ENCODE results near the gene CDT1. TPM values are rescaled to one million over a fixed set of nuclear protein-coding genes. Genes with fewer than 3 reads are reported as not detected.

Gene CDT1
- total and polyA plus RNA-seq, 2 experiments from 2014 or later: 5.9 to 11.3 TPM

- H3K27ac ChIP-seq: no peak overlapping the region
- in situ Hi-C loops (cut with MboI): no loop called here
- H3K36me3 ChIP-seq (ENCODE audit: low read depth): no peaks in the 10 kb centered on the region
- H3F3A ChIP-seq (ENCODE audit: insufficient read depth): no peaks in the 10 kb centered on the region
- 91 to 92% methylated on average over 13 to 33 of the region's 33 CpGs for WGBS, 2 experiments (ENCODE audit: low coverage in 1 of 2, low lambda C conversion rate in 2 of 2, missing lambda C conversion rate in 2 of 2)
- no peaks in the 10 kb centered on the region for H3K79me2 ChIP-seq (ENCODE audit: insufficient read depth)
- H3K27me3 ChIP-seq (replicated peaks; ENCODE audit: insufficient read depth): no peaks in the 10 kb centered on the region
- no peak overlapping the region for H3K4me2 ChIP-seq (ENCODE audit: unreplicated experiment)
- DNase-seq: no peak
- H4K20me1 ChIP-seq (ENCODE audit: insufficient read depth): no peaks in the 10 kb centered on the region
- no peak for TF ChIP-seq EZH2phosphoT487 (IDR thresholded peaks at IDR 0.05; ENCODE audit: insufficient read depth, low read depth)
- TF ChIP-seq EZH2 (IDR thresholded peaks at IDR 0.05; ENCODE audit: insufficient read depth, poor library complexity, severe bottlenecking): no peak
- no peak overlapping the region for H3K4me3 ChIP-seq
- H3K9ac ChIP-seq: no peak overlapping the region
- H2AFZ ChIP-seq: no peak overlapping the region
- H3K9me2 ChIP-seq (ENCODE audit: insufficient read depth): no peaks in the 10 kb centered on the region
- no peaks in the 10 kb centered on the region for H3K4me1 ChIP-seq (ENCODE audit: insufficient read depth)
- no peaks in the 10 kb centered on the region for H3K9me3 ChIP-seq (ENCODE audit: low read depth)
Observed at GRCh38 chr16:88835818-88836217, 32.2 kb downstream of the CDT1 start.

GRCh38 chr16:88836791-88837190 lies 33.2 kb downstream of the CDT1 start:
- H3K9me3 ChIP-seq (ENCODE audit: low read depth): no peaks in the 10 kb centered on the region
- no peak overlapping the region for H3K9ac ChIP-seq
- no peak for DNase-seq
- H4K20me1 ChIP-seq (ENCODE audit: insufficient read depth): no peaks in the 10 kb centered on the region
- no peak overlapping the region for H3K4me3 ChIP-seq
- H3K79me2 ChIP-seq (ENCODE audit: insufficient read depth): no peaks in the 10 kb centered on the region
- no peak overlapping the region for H3K4me2 ChIP-seq (ENCODE audit: unreplicated experiment)
- no peaks in the 10 kb centered on the region for H3K27me3 ChIP-seq (replicated peaks; ENCODE audit: insufficient read depth)
- no peak for TF ChIP-seq EZH2phosphoT487 (IDR thresholded peaks at IDR 0.05; ENCODE audit: insufficient read depth, low read depth)
- TF ChIP-seq EZH2 (IDR thresholded peaks at IDR 0.05; ENCODE audit: insufficient read depth, poor library complexity, severe bottlenecking): no peak
- H3K4me1 ChIP-seq (ENCODE audit: insufficient read depth): no peaks in the 10 kb centered on the region
- in situ Hi-C loops (cut with MboI): no loop called here
- no peaks in the 10 kb centered on the region for H3F3A ChIP-seq (ENCODE audit: insufficient read depth)
- no peak overlapping the region for H2AFZ ChIP-seq
- 95 to 99% methylated on average over 17 of the region's 17 CpGs for WGBS, 2 experiments (ENCODE audit: low coverage in 1 of 2, low lambda C conversion rate in 2 of 2, missing lambda C conversion rate in 2 of 2)
- no peak overlapping the region for H3K27ac ChIP-seq
- H3K9me2 ChIP-seq (ENCODE audit: insufficient read depth): no peaks in the 10 kb centered on the region
- no peaks in the 10 kb centered on the region for H3K36me3 ChIP-seq (ENCODE audit: low read depth)

- Histone ChIP-seq H3K27me3 (replicated peaks; ENCODE audit: insufficient read depth) (no peaks in the 10 kb centered on the region), H3F3A (ENCODE audit: insufficient read depth) (no peaks in the 10 kb centered on the region), H3K9ac (no peak overlapping the region), H3K27ac (no peak overlapping the region), H3K9me2 (ENCODE audit: insufficient read depth) (no peaks in the 10 kb centered on the region), H3K79me2 (ENCODE audit: insufficient read depth) (no peaks in the 10 kb centered on the region), H3K4me3 (no peak overlapping the region), H2AFZ (no peak overlapping the region), H3K36me3 (ENCODE audit: low read depth) (no peaks in the 10 kb centered on the region), H3K4me2 (ENCODE audit: unreplicated experiment) (no peak overlapping the region), H4K20me1 (ENCODE audit: insufficient read depth) (no peaks in the 10 kb centered on the region), H3K9me3 (ENCODE audit: low read depth) (no peaks in the 10 kb centered on the region), H3K4me1 (ENCODE audit: insufficient read depth) (no peaks in the 10 kb centered on the region)
- 93% methylated on average over 19 to 20 of the region's 20 CpGs for WGBS, 2 experiments (ENCODE audit: low coverage in 1 of 2, low lambda C conversion rate in 2 of 2, missing lambda C conversion rate in 2 of 2)
- TF ChIP-seq EZH2 (IDR thresholded peaks at IDR 0.05; ENCODE audit: insufficient read depth, poor library complexity, severe bottlenecking) (no peak), EZH2phosphoT487 (IDR thresholded peaks at IDR 0.05; ENCODE audit: insufficient read depth, low read depth) (no peak)
- in situ Hi-C loops (cut with MboI): no loop called here
- no peak for DNase-seq
Observed at GRCh38 chr16:88837806-88838205, 34.2 kb downstream of the CDT1 start.

GRCh38 chr16:88838566-88838965 lies 35.0 kb downstream of the CDT1 start:
- Histone ChIP-seq H3K4me1 (ENCODE audit: insufficient read depth) (no peaks in the 10 kb centered on the region), H4K20me1 (ENCODE audit: insufficient read depth) (no peaks in the 10 kb centered on the region), H3K9me3 (ENCODE audit: low read depth) (no peaks in the 10 kb centered on the region), H3K36me3 (ENCODE audit: low read depth) (no peaks in the 10 kb centered on the region), H3K4me2 (ENCODE audit: unreplicated experiment) (no peak overlapping the region), H3K79me2 (ENCODE audit: insufficient read depth) (no peaks in the 10 kb centered on the region), H3F3A (ENCODE audit: insufficient read depth) (no peaks in the 10 kb centered on the region), H3K4me3 (no peak overlapping the region), H3K9ac (no peak overlapping the region), H3K9me2 (ENCODE audit: insufficient read depth) (no peaks in the 10 kb centered on the region), H2AFZ (no peak overlapping the region), H3K27me3 (replicated peaks; ENCODE audit: insufficient read depth) (no peaks in the 10 kb centered on the region), H3K27ac (no peak overlapping the region)
- TF ChIP-seq EZH2 (IDR thresholded peaks at IDR 0.05; ENCODE audit: insufficient read depth, poor library complexity, severe bottlenecking): no peak
- WGBS, 2 experiments (ENCODE audit: low coverage in 1 of 2, low lambda C conversion rate in 2 of 2, missing lambda C conversion rate in 2 of 2): 90 to 91% methylated on average over 17 to 19 of the region's 19 CpGs
- in situ Hi-C loops (cut with MboI): no loop called here
- DNase-seq: no peak

GRCh38 chr16:88839026-88839529 lies 35.5 kb downstream of the CDT1 start:
- no peak overlapping the region for H3K27ac ChIP-seq
- 94 to 95% methylated on average over 20 to 38 of the region's 39 CpGs for WGBS, 2 experiments (ENCODE audit: low coverage in 1 of 2, low lambda C conversion rate in 2 of 2, missing lambda C conversion rate in 2 of 2)

More at GRCh38 chr16:88839026-88839529, 35.5 kb downstream of the CDT1 start:
- H3K36me3 ChIP-seq (ENCODE audit: low read depth): no peaks in the 10 kb centered on the region
- no peaks in the 10 kb centered on the region for H4K20me1 ChIP-seq (ENCODE audit: insufficient read depth)
- no peaks in the 10 kb centered on the region for H3K79me2 ChIP-seq (ENCODE audit: insufficient read depth)
- no peaks in the 10 kb centered on the region for H3K27me3 ChIP-seq (replicated peaks; ENCODE audit: insufficient read depth)
- no peak overlapping the region for H3K9ac ChIP-seq
- no peaks in the 10 kb centered on the region for H3K9me2 ChIP-seq (ENCODE audit: insufficient read depth)
- TF ChIP-seq EZH2phosphoT487 (IDR thresholded peaks at IDR 0.05; ENCODE audit: insufficient read depth, low read depth): no peak
- H3K4me2 ChIP-seq (ENCODE audit: unreplicated experiment): no peak overlapping the region
- in situ Hi-C loops (cut with MboI): no loop called here
- H3K4me1 ChIP-seq (ENCODE audit: insufficient read depth): no peaks in the 10 kb centered on the region
- H3K9me3 ChIP-seq (ENCODE audit: low read depth): no peaks in the 10 kb centered on the region
- H2AFZ ChIP-seq: no peak overlapping the region
- no peaks in the 10 kb centered on the region for H3F3A ChIP-seq (ENCODE audit: insufficient read depth)
- DNase-seq: no peak
- no peak overlapping the region for H3K4me3 ChIP-seq
